Endothelial cell of umbilical vein (primary cell): ENCODE results near the gene MRPS11. TPM values are rescaled to one million over a fixed set of nuclear protein-coding genes. Genes with fewer than 3 reads are reported as not detected.

Experiments
- BruUV-seq: library from RNA; stranded (reverse); fragments of 400-500 nt; replicated peaks from 2 replicates; lab custom pipeline; 2021; lab: Mats Ljungman, UMichigan
- CTCF ChIA-PET: fragments of 300-600, 350-600 bp; sonication (Branson Sonifier 250); formaldehyde crosslinking; loops from one replicate; lab custom pipeline; 2021; ENCODE audit warnings: antibody characterized with exemption, inconsistent platforms; lab: Charles Lee
- POLR2A ChIA-PET: fragments of 300-600, 350-600 bp; sonication (Branson Sonifier 250); formaldehyde crosslinking; loops from one replicate; lab custom pipeline; 2021; ENCODE audit warnings: antibody characterized with exemption, inconsistent platforms; lab: Charles Lee
- DNase-seq: peaks from one replicate; pipeline ENCODE4 v3.0.0-alpha.2; 2011; ENCODE audit warnings: low read depth, low spot score
- FAIRE-seq: peaks from 2 replicates; lab custom pipeline; 2011; peaks lifted over from hg19 to GRCh38; lab: Jason Lieb, UNC
- H2AFZ ChIP-seq: 2 replicates; pipeline ENCODE4 v1.6.0; 2012; ENCODE audit warnings: low read depth, low read length, control low read depth, inconsistent platforms
- H3K27ac ChIP-seq: 2 replicates; pipeline ENCODE4 v1.5.1; 2011; ENCODE audit warnings: low read depth, mild to moderate bottlenecking, control low read depth, low read length, moderate library complexity; ENCODE audit not compliant: insufficient read depth
- H3K27me3 ChIP-seq, 2 experiments: 2 replicates each; pipeline versions ENCODE4 v1.6.0 to v1.6.1; 2011; ENCODE audit warnings: low read length in 2 of 2, mixed read lengths in 1 of 2; ENCODE audit not compliant: control insufficient read depth in 2 of 2, insufficient read depth in 2 of 2
- H3K36me3 ChIP-seq, 2 experiments: 2 replicates in 1 of 2; 3 replicates in 1 of 2; pipeline ENCODE4 v1.5.1; 2011; ENCODE audit warnings: low read length in 2 of 2, mild to moderate bottlenecking in 1 of 2, moderate library complexity in 1 of 2; ENCODE audit not compliant: control insufficient read depth in 2 of 2, insufficient read depth in 2 of 2; ENCODE audit errors: extremely low read depth in 1 of 2
- H3K4me1 ChIP-seq: 3 replicates; pipeline ENCODE4 v1.5.1; 2011; ENCODE audit warnings: mild to moderate bottlenecking, low read length; ENCODE audit not compliant: control insufficient read depth, insufficient read depth; ENCODE audit errors: extremely low read depth
- H3K4me2 ChIP-seq: 2 replicates; pipeline ENCODE4 v1.6.1; 2011; ENCODE audit warnings: low read length, control low read depth, mixed read lengths; ENCODE audit not compliant: insufficient read depth
- H3K4me3 ChIP-seq, 3 experiments: fragments of 200-600 bp in 1 of 3; sonication (generic), shearing (Covaris generic) in 1 of 3; replicated peaks in 1 of 3; 2 replicates each; pipeline ENCODE4 v1.5.1; 2011 to 2016; ENCODE audit warnings: control low read depth in 3 of 3, low read length in 3 of 3, mild to moderate bottlenecking in 2 of 3, inconsistent platforms in 1 of 3, low read depth in 1 of 3, moderate library complexity in 1 of 3; ENCODE audit not compliant: insufficient read depth in 1 of 3
- H3K79me2 ChIP-seq: 2 replicates; pipeline ENCODE4 v1.6.0; 2012; ENCODE audit warnings: low read length, inconsistent platforms; ENCODE audit not compliant: control insufficient read depth, insufficient read depth
- H3K9ac ChIP-seq: replicated peaks from 2 replicates; pipeline ENCODE3; 2011; ENCODE audit warnings: low read length, control low read depth; ENCODE audit not compliant: insufficient read depth; ENCODE audit errors: extremely low read depth
- H3K9me1 ChIP-seq: replicated peaks from 3 replicates; pipeline ENCODE4 v1.6.0; 2011; ENCODE audit warnings: mild to moderate bottlenecking, low read length; ENCODE audit not compliant: control insufficient read depth, insufficient read depth; ENCODE audit errors: extremely low read depth
- H3K9me3 ChIP-seq: replicated peaks from 2 replicates; pipeline ENCODE4 v1.5.1; 2012; ENCODE audit warnings: low read length, inconsistent platforms; ENCODE audit not compliant: control insufficient read depth, insufficient read depth
- H4K20me1 ChIP-seq: replicated peaks from 2 replicates; pipeline ENCODE3; 2011; ENCODE audit warnings: mild to moderate bottlenecking, low read length; ENCODE audit not compliant: control insufficient read depth, insufficient read depth; ENCODE audit errors: extremely low read depth
- EZH2 ChIP-seq: IDR thresholded peaks from 2 replicates; pipeline ENCODE4 v1.6.1; 2012; ENCODE audit warnings: borderline replicate concordance, low read depth, mild to moderate bottlenecking, moderate library complexity, low read length, inconsistent platforms; ENCODE audit not compliant: severe bottlenecking
- GATA2 ChIP-seq: IDR thresholded peaks from 2 replicates; pipeline ENCODE4 v1.7.0; 2011; ENCODE audit warnings: low read depth, mild to moderate bottlenecking, moderate library complexity, mixed read lengths, low read length; ENCODE audit not compliant: insufficient read length, insufficient read depth
- MYC ChIP-seq: IDR thresholded peaks from one replicate; pipeline ENCODE4 v1.6.1; 2011; ENCODE audit warnings: mild to moderate bottlenecking, low read depth, low read length
- POLR2A ChIP-seq: IDR thresholded peaks from 2 replicates; pipeline ENCODE4 v1.6.1; 2012; ENCODE audit warnings: low read depth, mild to moderate bottlenecking, control low read depth, low read length
- dilution Hi-C: fragments of 300-500 bp; cut with MboI; formaldehyde crosslinking; loops from one replicate; pipeline ENCODE4 v1.15.0; 2019; ENCODE audit warnings: low sequenced_read_pairs; ENCODE audit not compliant: extremely low pct_ligation_motif_present
- intact Hi-C: fragments of 100-400 bp; cut with micrococcal nuclease; formaldehyde crosslinking; loops from one replicate; pipeline ENCODE4 v1.10.0; 2022
- polyA plus RNA-seq, 4 experiments: library from polyadenylated mRNA; depleted of rRNA in 3 of 4; stranded (reverse) in 3 of 4; unstranded in 1 of 4; fragments of >200 nt; gene quantifications; 2 replicates each; pipeline versions ENCODE4 v1.2.1 to v1.2.3, GENCODE V29; 2011 to 2012; ENCODE audit warnings: missing spikeins in 1 of 4
- total RNA-seq: library from RNA; stranded (reverse); gene quantifications from 2 replicates; pipeline ENCODE4 v1.2.3, GENCODE V29; 2021
- TF ChIP-seq, protein P1 (sequence below), 2 donors: IDR thresholded peaks; 1 replicate in 1 of 2; 2 replicates in 1 of 2; pipeline ENCODE4 v1.5.1; 2011; ENCODE audit warnings: low read length in 2 of 2, mild to moderate bottlenecking in 2 of 2, moderate library complexity in 2 of 2, control low read depth in 1 of 2, inconsistent platforms in 1 of 2, low read depth in 1 of 2; ENCODE audit not compliant: insufficient read depth in 1 of 2; ENCODE audit errors: extremely low read depth in 1 of 2

Gene MRPS11
- total and polyA plus RNA-seq, 2 donors (not counting 3 experiments of a cell fraction or from before 2014, with no cell fraction given) = 66.3 to 97.9 TPM

DNA sequence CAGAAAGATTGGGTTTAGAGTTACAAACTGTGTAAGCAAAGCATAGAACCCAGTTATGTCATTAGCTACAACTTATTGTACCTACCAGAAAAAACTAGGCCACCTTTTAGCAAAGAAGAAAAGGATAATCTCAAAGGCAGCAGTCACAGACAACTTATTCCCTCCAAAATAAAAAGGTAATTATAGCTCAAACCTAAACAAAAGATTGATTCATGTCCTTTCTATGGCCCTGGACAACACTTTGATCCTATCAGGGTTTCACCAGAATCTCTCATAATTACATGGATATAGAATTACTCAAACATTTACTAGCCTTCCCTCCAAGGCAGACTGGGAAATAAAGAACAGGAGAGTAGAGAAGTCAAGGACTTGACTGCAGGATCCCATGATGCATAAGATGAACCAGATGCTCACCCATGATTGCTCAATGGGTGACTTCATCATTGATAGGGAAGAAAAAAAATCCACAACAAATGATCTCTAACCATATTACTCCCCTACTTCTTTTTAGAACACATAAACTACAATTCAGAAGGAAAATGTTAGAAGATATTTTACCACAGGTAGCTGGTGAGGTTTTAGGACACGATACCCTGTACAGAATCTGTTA, 61.6 kb downstream of the MRPS11 start:
- dilution Hi-C loops (no loop called here), intact Hi-C loops (no loop called here)
- Histone ChIP-seq H3K79me2 (no peaks in the 10 kb centered on the region), H3K4me3 (no peak overlapping the region), H3K4me1 (no peaks in the 10 kb centered on the region), H4K20me1 (no peaks in the 10 kb centered on the region), H3K36me3 (peaks cover 0 to 2% of the 10 kb centered on the region in 2 experiments), H3K9ac (no peak overlapping the region), H3K9me3 (no peaks in the 10 kb centered on the region), H3K4me2 (no peak overlapping the region), H2AFZ (no peak overlapping the region), H3K27me3 (no peaks in the 10 kb centered on the region), H3K9me1 (no peaks in the 10 kb centered on the region), H3K27ac (no peak overlapping the region)
- TF ChIP-seq EZH2 = no peak
- TF ChIP-seq POLR2A = no peak
- TF ChIP-seq GATA2 = no peak
- TF ChIP-seq MYC = no peak
- TF ChIP-seq, protein P1, sequence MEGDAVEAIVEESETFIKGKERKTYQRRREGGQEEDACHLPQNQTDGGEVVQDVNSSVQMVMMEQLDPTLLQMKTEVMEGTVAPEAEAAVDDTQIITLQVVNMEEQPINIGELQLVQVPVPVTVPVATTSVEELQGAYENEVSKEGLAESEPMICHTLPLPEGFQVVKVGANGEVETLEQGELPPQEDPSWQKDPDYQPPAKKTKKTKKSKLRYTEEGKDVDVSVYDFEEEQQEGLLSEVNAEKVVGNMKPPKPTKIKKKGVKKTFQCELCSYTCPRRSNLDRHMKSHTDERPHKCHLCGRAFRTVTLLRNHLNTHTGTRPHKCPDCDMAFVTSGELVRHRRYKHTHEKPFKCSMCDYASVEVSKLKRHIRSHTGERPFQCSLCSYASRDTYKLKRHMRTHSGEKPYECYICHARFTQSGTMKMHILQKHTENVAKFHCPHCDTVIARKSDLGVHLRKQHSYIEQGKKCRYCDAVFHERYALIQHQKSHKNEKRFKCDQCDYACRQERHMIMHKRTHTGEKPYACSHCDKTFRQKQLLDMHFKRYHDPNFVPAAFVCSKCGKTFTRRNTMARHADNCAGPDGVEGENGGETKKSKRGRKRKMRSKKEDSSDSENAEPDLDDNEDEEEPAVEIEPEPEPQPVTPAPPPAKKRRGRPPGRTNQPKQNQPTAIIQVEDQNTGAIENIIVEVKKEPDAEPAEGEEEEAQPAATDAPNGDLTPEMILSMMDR (IDR thresholded peaks at IDR 0.05; ENCODE audit: extremely low read depth in 1 of 2, insufficient read depth in 1 of 2, low read depth in 1 of 2, low read length in 2 of 2) = no peak
- no peak for FAIRE-seq
- ChIA-PET POLR2A (no interaction called here), CTCF (interaction anchor here (1.0 kb wide), 1 partner anchor 62 kb away, joined by 3 read pairs; the partner anchor contains the start of genes MRPL46 and MRPS11)
- no peak for DNase-seq
- no TSS peak for BruUV-seq

Other genes with a start within 250 kb of the MRPS11 start
- not detected in 2 replicates for gene NTRK3, start 211.0 kb upstream of the MRPS11 start, total RNA-seq
- gene NTRK3, start 211.0 kb upstream of the MRPS11 start, polyA plus RNA-seq = not detected in 2 replicates
- gene MRPL46, start 320 bp upstream of the MRPS11 start, total RNA-seq = 27.9 and 30.9 TPM in 2 replicates
- gene MRPL46, start 320 bp upstream of the MRPS11 start, polyA plus RNA-seq = 21.6 and 24.5 TPM in 2 replicates
- gene DET1, start 79.0 kb downstream of the MRPS11 start, total RNA-seq = 5.1 and 5.2 TPM in 2 replicates
- 5.5 and 5.6 TPM in 2 replicates for gene DET1, start 79.0 kb downstream of the MRPS11 start, polyA plus RNA-seq
- gene AEN, start 153.6 kb downstream of the MRPS11 start, total RNA-seq = 35.6 and 38.3 TPM in 2 replicates
- 31.6 and 34.2 TPM in 2 replicates for gene AEN, start 153.6 kb downstream of the MRPS11 start, polyA plus RNA-seq
- gene ISG20, start 171.3 kb downstream of the MRPS11 start, total RNA-seq = 5.4 and 6.4 TPM in 2 replicates
- gene ISG20, start 171.3 kb downstream of the MRPS11 start, polyA plus RNA-seq = 7.5 and 9.0 TPM in 2 replicates